Pons (tissue), 1 donor: ENCODE results near the gene DNAAF3.
A peak's percentile ranks its signal among the peaks of the same experiment; 100 is the strongest.
"Not testable (repeated sequence)": the region's sequence is repeated elsewhere in the genome, so short reads cannot be mapped to it uniquely, and the experiment has no call there.

Experiments used
- DNase-seq: peaks from one replicate; pipeline ENCODE4 v3.0.0-alpha.2; 2016; ENCODE audit warnings: low spot score

The DNAAF3 gene

GRCh38 chr19:55166530-55167268 is at the start of gene DNAAF3:
DNAAF3 (minus strand) TSS chr19:55166613; CDS start chr19:55166413, 200 bp downstream.
- peak; percentile 96 for DNase-seq

GRCh38 chr19:55213547-55213946 is 47.1 kb upstream of the DNAAF3 start:
- DNase-seq = no peak

GRCh38 chr19:55212447-55212846 is 46.0 kb upstream of the DNAAF3 start:
- DNase-seq = no peak

- DNase-seq = no peak
These were observed 43.5 kb upstream of the DNAAF3 start for GRCh38 chr19:55209693-55210472.

- no peak for DNase-seq
These were observed 42.7 kb upstream of the DNAAF3 start, which contains the start of gene PTPRH for GRCh38 chr19:55208880-55209692. PTPRH (minus strand) TSS chr19:55209501; CDS start chr19:55209433, 68 bp downstream.

- peak; percentile 85 for DNase-seq
These were observed 40.5 kb upstream of the DNAAF3 start for GRCh38 chr19:55206664-55207500.

GRCh38 chr19:55202199-55202598 is 35.8 kb upstream of the DNAAF3 start:
- not testable (repeated sequence) for DNase-seq

GRCh38 chr19:55199620-55200204 is 33.3 kb upstream of the DNAAF3 start:
- DNase-seq = no peak

GRCh38 chr19:55198651-55199050 is 32.2 kb upstream of the DNAAF3 start:
- no peak for DNase-seq

GRCh38 chr19:55197528-55197927 is 31.1 kb upstream of the DNAAF3 start:
- DNase-seq = peak; percentile 27

GRCh38 chr19:55196803-55197202 is 30.4 kb upstream of the DNAAF3 start:
- DNase-seq = no peak

GRCh38 chr19:55193481-55193880 is 27.1 kb upstream of the DNAAF3 start:
- no peak for DNase-seq

GRCh38 chr19:55189403-55189835 is 23.0 kb upstream of the DNAAF3 start:
- DNase-seq = no peak

GRCh38 chr19:55188625-55189024 is 22.2 kb upstream of the DNAAF3 start:
- DNase-seq = no peak

GRCh38 chr19:55186080-55186479 is 19.7 kb upstream of the DNAAF3 start:
- DNase-seq = no peak

- no peak for DNase-seq
These were observed 15.3 kb upstream of the DNAAF3 start for GRCh38 chr19:55181740-55182139.

- DNase-seq = no peak
These were observed 13.4 kb upstream of the DNAAF3 start, which contains the start of gene SYT5 for GRCh38 chr19:55179606-55180484. SYT5 (minus strand) TSS chr19:55180289; CDS start chr19:55179041, 1,248 bp downstream.

- DNase-seq = peak; percentile 55
These were observed 12.6 kb upstream of the DNAAF3 start for GRCh38 chr19:55178781-55179599.

GRCh38 chr19:55176076-55176475 is 9.7 kb upstream of the DNAAF3 start:
- DNase-seq = no peak
